ENCODE measurements around the gene PCTP. TPM values are rescaled to one million over a fixed set of nuclear protein-coding genes. Genes with fewer than 3 reads are reported as not detected.

The PCTP gene
- total RNA-seq, 4 donors from 2014 or later, result 30.8 to 62.1 (median 39.7) TPM

GRCh38 chr17:55769625-55770000 lies 18.8 kb downstream of the PCTP start:
- TF ChIP-seq CTCF (IDR thresholded peaks at IDR 0.05), result no peak
- no peak for TF ChIP-seq POLR2A (IDR thresholded peaks at IDR 0.05)
- no peak for TF ChIP-seq EP300 (IDR thresholded peaks at IDR 0.05)
- Histone ChIP-seq H3K9me3 (no peaks in the 10 kb centered on the region), H3K27ac (peak overlapping the region; percentile 33 to 74 (median 66)), H3K36me3 (peaks cover 0 to 59% (median 0%) of the 10 kb centered on the region in 3 donors), H3K27me3 (no peaks in the 10 kb centered on the region), H3K4me1 (peaks cover 0 to 37% (median 10%) of the 10 kb centered on the region in 4 donors), H3K4me3 (no peak overlapping the region)
- DNase-seq (ENCODE audit: low spot score in 2 of 2), result peak in 1 of 2 donors; percentile 31
- 66 to 75% methylated on average over 6 of the region's 6 CpGs for WGBS, 2 donors

- no peaks in the 10 kb centered on the region for H3K9me3 ChIP-seq
- 31 to 36% methylated on average over 4 of the region's 4 CpGs for WGBS, 2 donors
- DNase-seq (ENCODE audit: low spot score in 2 of 2), result no peak
- no peaks in the 10 kb centered on the region for H3K27me3 ChIP-seq
- peak overlapping the region in 3 of 4 donors; percentile 33 to 74 (median 74) for H3K27ac ChIP-seq
- peaks cover 0 to 66% (median 0%) of the 10 kb centered on the region in 3 donors for H3K36me3 ChIP-seq
- no peak overlapping the region for H3K4me3 ChIP-seq
- peaks cover 0 to 37% (median 10%) of the 10 kb centered on the region in 4 donors for H3K4me1 ChIP-seq
- TF ChIP-seq CTCF (IDR thresholded peaks at IDR 0.05) (peak; percentile 47 to 85 (median 52)), POLR2A (IDR thresholded peaks at IDR 0.05) (no peak)
Observed at GRCh38 chr17:55770196-55770870, 19.5 kb downstream of the PCTP start.

GRCh38 chr17:55772086-55772485 lies 21.2 kb downstream of the PCTP start:
- Histone ChIP-seq H3K4me3 (no peak overlapping the region), H3K36me3 (peaks cover 0 to 84% (median 11%) of the 10 kb centered on the region in 3 donors), H3K27ac (no peak overlapping the region), H3K27me3 (no peaks in the 10 kb centered on the region), H3K4me1 (peaks cover 0 to 40% (median 12%) of the 10 kb centered on the region in 4 donors), H3K9me3 (no peaks in the 10 kb centered on the region)
- WGBS, 2 donors, result 94 to 97% methylated on average over 7 of the region's 7 CpGs
- TF ChIP-seq POLR2A (IDR thresholded peaks at IDR 0.05), result no peak
- TF ChIP-seq EP300 (IDR thresholded peaks at IDR 0.05), result no peak
- no peak for TF ChIP-seq CTCF (IDR thresholded peaks at IDR 0.05)
- DNase-seq (ENCODE audit: low spot score in 2 of 2), result no peak

GRCh38 chr17:55773671-55774070 lies 22.8 kb downstream of the PCTP start:
- H3K4me1 ChIP-seq, result peaks cover 0 to 34% (median 12%) of the 10 kb centered on the region in 4 donors
- no peaks in the 10 kb centered on the region for H3K9me3 ChIP-seq
- TF ChIP-seq CTCF (IDR thresholded peaks at IDR 0.05) (no peak), EP300 (IDR thresholded peaks at IDR 0.05) (no peak), POLR2A (IDR thresholded peaks at IDR 0.05) (no peak)
- H3K27ac ChIP-seq, result no peak overlapping the region
- WGBS, 2 donors, result 90 to 91% methylated on average over 13 of the region's 13 CpGs
- H3K27me3 ChIP-seq, result no peaks in the 10 kb centered on the region
- H3K4me3 ChIP-seq, result no peak overlapping the region
- H3K36me3 ChIP-seq, result peaks cover 0 to 84% (median 11%) of the 10 kb centered on the region in 3 donors
- DNase-seq (ENCODE audit: low spot score in 2 of 2), result no peak

GRCh38 chr17:55774846-55775271 lies 24.0 kb downstream of the PCTP start:
- H3K4me1 ChIP-seq, result peaks cover 0 to 22% (median 5%) of the 10 kb centered on the region in 4 donors
- WGBS, 2 donors, result 52 to 58% methylated on average over 7 of the region's 7 CpGs
- peak overlapping the region in 2 of 4 donors; percentile 27 to 71 for H3K27ac ChIP-seq
- H3K4me3 ChIP-seq, result no peak overlapping the region
- TF ChIP-seq EP300 (IDR thresholded peaks at IDR 0.05) (no peak), CTCF (IDR thresholded peaks at IDR 0.05) (no peak), POLR2A (IDR thresholded peaks at IDR 0.05) (no peak)
- no peaks in the 10 kb centered on the region for H3K9me3 ChIP-seq
- H3K36me3 ChIP-seq, result peaks cover 0 to 89% (median 11%) of the 10 kb centered on the region in 3 donors
- no peaks in the 10 kb centered on the region for H3K27me3 ChIP-seq
- no peak for DNase-seq (ENCODE audit: low spot score in 2 of 2)
